ENCODE data around the gene GRIN3B.
"Not testable (repeated sequence)": the region's sequence is repeated elsewhere in the genome, so short reads cannot be mapped to it uniquely, and the experiment has no call there.

The GRIN3B gene

DNA sequence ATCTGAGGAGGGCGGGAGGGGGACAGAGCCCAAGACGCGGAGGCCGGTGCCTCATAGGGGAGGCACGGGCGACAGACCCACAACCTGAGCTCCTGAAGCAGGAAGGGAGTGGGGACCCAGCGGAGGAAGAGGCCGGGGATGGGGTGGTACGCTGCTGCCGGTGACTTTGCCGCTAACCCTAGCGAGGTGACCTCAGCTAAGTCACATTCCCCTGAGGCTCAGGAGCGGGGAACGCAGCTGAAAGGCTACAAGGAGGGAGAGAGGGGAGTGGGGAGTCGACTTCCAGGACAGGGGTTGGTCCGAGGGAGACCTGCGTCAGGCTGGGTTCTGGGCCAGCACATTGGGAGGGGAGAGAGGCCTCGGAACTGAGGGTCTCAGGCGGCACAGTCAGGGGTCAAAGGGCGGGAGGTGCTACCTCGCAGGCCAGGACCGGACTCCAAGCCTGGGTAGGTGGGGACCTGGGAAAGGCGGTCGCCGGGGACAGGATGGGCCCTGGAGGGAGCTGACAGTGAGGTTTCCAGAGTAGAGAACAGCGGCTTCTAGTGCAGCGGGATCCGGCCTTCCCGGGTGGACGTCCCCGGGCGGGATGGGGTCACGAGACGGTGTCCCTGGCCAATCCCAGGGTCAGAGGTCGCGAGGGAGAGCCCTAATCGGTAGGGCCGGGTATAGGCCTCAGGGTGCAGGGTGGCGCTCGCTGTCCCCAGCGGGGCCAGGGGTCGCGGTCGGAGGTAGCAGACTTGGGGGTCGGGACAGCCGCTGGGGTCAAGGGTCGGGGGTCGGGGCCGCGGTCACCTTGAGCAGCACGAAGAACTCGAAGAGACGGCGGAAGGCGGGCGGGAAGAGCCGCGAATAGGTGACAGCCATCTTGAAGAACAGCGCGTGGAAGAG is 20.0 kb downstream of the GRIN3B start:
- peak in 1 of 14 donors; percentile 33 for DNase-seq

DNA sequence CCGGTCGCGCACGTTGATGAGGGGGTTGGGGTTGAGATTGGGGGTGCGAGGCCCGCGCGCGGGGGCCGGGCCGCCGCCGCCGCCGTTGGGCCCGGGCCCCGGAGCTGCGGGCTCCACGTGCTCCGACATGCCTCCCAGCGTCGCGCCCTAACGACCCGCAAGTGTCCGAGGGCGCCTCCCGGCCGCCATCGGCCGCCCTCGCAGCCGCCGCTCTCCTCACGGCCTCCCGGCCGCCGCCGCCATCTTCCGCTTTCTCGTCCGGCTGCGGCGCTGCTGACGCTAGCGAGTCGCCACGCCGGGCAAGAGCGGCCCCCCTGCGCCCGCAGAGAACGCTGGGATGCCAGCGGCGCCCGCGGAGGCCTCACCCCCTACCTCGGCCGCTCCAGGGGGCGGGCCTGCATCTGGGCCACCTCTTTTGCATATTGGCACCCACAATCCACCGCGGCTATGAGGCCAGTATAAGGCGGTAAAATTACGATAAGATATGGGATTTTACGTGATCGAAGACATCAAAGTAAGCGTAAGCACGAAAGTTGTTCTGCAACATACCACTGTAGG is 20.7 kb downstream of the GRIN3B start, which contains the start of gene TMEM259:
Gene TMEM259, minus strand, starts transcription at position 256 of the 558 bp plus-strand sequence. Its CDS starts 127 bp downstream, at position 129.
- peak; percentile 57 to 96 (median 92) for DNase-seq

DNA sequence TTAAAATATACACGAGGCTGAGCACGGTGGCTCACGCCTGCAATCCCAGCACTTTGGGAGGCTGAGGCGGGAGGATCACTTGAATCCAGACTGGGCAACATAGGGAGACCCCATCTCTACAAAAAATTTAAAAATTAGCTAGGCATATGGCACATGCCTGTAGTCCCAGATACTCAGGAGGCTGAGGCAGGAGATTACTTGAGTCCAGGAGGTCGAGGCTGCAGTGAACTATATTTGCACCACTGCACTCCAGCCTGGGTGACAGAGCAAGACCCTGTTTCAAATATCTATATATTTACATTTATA is 23.6 kb downstream of the GRIN3B start:
- not testable (repeated sequence) for DNase-seq

DNA sequence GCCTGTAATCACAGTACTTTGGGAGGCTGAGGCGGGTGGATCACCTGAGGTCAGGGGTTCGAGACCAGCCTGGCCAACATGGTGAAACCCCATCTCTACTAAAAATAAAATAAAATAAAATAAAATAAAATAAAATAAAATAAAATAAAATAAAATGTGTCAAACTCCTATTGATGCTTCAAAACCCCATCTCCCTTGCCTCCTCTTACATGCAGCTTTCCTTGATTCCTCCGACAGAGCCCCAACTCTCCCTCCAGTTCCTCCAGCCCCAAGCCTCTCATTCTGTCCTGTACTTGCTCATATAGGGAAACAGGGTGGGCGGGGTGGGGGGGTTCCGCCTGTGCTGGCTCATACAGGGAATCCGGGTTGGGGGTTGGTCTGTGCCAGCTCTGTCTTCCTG is 24.9 kb downstream of the GRIN3B start:
- DNase-seq: not testable (repeated sequence)

DNA sequence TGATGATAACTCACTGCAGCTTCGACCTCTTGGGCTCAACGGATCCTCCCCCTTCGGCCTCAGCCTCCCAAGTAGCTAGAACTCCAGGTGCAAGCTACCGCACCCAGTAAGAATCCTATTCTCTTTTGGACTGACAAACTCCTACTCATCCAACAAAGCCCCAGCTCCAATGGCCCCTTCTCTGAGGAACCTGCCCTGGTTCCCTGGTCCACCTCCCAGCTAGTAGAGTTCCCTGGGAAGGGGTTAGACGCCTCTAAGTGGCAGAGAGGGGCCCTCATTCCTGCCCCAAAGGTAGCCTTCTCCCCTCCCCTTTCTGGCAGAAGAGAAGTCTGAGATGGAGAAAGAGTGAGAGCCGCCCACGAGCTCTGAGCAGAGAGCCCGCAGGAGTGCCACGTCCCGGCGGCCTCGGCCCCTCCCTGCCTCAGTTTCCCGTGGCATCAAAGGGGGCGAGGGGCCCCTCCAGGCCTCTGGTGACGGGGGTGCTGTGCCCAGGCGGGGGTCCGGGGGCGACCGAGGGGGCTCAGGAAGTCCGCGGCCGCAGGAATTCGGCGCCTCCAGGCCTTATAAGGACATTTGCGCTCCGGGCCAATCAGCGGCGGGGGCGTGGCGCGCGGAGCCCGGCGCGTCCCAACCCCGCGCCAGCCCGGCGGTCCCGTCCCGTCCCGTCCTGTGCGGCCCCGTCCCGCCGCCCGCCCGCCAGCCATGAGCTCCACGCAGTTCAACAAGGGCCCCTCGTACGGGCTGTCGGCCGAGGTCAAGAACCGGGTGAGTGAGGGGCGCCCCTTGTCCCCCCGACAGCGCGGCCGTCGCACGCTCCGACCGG is 26.0 kb downstream of the GRIN3B start, which contains the start of gene CNN2:
Gene CNN2, plus strand, starts transcription at position 649 of the 823 bp plus-strand sequence. Its CDS starts 54 bp downstream, at position 703.
- peak in 1 of 14 donors; percentile 12 for DNase-seq

DNA sequence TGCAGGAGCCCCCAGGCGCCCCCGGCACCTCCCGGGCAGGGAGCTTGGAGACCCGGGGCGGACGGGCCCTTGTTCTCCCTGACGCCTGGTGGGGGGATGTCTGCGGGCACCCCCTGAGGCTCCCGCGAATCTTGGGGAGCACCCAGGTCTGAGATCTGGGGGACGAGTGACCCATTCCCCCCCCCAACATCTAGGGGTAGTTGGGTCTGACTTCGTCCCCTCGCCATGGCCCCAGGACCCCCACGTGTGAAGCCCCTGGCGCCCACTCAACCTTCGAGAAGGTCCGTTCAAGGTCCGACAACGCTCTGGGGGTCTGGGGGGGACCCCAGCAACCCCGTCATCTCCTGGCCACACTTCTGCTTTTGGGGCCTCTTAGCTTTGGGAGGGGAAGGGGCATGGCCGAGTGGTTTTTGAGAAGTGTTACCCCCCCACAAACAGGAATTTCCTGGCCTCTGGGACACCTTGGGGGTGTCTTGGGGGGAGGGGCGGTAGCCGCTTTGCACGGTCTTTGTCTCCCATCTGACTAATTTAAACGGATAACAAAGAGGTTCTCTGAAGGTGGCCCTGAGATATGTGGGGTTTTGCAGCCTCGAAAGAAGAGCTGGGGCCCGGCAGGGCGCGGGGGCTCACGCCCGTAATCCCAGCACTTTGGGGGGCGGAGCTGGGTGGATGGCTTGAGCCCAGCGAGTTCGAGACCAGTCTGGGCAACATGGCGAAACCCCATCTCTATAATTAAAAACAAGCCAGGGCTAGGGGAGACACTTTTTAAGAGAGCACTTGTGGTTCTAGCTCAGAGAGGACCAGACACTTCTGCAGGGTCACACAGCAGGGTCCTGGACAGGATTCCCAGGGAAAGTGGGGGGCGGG is 26.8 kb downstream of the GRIN3B start:
- no peak for DNase-seq

DNA sequence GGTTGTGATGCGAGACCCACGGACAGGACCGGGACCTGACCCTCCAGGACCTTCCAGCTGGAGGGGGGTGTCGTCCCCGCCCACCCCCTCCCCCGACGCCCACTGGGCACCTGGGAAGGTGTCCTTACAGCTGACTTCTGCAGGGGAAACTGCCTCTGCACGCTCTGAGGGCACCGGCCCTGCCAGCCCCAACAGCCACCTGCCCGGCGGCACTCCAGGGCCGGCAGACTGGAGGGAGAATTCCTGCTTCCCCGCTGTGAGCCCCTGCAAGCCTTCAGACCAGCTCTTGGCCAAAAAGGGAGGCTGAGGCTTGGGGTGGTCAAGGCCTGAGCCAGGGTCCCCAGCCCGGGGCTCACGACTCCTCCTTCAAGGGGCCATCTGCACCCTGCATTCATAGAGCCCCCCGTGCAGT is 27.4 kb downstream of the GRIN3B start:
- DNase-seq: no peak

DNA sequence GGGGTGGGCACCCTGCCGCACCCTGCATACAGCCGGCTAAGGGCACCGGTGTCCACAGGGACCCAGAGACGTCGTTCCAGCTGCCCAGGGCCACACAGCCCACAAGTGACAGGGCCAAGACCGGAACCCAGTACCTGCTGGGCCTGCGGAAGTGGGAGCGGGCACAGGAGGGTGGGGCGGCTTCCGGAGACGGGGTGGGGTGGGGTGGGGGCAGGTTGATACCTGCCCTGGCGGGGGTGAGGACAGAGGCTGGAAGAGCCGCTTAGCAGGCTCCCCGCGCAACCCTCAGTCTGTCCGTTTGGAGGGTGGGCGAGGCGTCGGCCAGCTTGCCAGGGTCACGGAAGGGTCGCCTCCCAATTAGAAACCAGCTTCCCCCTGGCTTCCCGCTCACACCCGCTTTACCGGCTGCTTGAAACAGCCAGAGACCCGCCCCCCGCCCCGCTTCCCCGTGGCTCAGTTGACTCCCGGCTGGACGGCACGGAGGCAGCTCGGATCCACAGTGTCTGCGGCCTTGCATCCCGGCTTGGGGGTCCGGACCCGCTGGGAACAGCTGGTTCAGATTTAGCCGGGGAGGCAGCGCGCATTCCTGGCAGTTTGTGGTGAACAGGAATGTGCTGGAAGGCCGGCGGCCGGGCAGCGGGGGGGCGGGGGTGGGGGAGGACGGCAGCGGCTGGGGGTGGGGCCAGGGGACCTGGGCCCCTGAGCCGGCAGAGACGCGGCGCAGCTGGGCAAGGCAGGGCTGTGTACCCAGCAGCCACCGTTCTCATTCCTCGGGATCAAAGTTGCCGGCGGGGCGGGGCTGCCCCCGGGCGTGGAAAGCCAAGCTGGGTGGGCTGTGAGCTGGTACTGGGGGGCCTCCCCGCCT is 28.1 kb downstream of the GRIN3B start:
- DNase-seq: no peak

DNA sequence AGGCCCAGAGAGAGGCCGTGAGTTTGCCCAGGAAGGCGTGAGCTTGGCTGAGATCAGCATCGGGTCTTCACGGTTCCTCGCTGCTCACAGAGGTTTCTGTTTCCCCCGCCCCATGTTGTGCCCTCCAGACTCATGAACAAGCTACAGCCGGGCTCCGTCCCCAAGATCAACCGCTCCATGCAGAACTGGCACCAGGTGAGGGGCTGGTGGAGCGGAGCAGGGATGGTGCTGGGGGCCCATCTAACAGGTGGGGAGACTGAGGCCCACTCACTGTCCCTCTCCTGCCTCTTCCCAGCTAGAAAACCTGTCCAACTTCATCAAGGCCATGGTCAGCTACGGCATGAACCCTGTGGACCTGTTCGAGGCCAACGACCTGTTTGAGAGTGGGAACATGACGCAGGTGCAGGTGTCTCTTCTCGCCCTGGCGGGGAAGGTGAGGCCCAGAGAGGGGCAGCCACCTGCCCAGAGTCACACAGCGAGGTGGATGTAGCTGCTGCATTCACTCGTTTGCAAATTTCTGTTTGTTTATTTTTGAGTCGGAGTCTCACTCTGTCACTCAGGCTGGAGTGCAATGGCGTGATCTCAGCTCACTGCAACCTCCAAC is 32.1 kb downstream of the GRIN3B start:
- DNase-seq: no peak

DNA sequence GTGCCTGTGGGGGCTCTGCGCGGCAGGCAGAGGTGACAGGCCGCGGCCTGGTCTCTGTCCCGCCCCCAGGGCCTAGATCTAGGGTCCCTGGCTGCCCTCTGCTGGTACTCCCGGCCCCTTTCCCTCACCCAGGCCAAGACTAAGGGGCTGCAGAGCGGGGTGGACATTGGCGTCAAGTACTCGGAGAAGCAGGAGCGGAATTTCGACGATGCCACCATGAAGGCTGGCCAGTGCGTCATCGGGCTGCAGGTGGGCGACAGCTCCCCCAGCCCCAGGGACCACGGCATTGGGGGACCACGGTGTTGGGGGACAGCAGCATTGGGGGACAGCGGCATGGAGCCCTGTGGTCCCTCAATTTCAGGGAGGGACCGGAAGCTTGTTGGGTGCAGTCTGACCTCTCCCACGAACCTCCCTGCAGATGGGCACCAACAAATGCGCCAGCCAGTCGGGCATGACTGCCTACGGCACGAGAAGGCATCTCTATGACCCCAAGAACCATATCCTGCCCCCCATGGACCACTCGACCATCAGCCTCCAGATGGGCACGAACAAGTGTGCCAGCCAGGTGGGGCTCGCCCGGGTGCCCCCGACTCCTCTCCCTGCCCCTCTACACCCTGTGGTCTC is 35.9 kb downstream of the GRIN3B start:
- DNase-seq: no peak

DNA sequence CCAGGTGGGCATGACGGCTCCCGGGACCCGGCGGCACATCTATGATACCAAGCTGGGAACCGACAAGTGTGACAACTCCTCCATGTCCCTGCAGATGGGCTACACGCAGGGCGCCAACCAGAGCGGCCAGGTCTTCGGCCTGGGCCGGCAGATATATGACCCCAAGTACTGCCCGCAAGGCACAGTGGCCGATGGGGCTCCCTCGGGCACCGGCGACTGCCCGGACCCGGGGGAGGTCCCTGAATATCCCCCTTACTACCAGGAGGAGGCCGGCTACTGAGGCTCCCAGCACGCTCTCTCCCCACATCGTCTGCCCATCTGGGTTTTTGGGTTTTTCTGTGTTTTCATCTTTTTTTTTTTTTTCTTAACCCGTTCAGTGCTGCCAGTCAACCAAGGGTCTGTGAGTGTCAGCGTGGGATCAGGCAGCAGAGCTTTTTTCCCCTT is 37.4 kb downstream of the GRIN3B start:
- DNase-seq: no peak

DNA sequence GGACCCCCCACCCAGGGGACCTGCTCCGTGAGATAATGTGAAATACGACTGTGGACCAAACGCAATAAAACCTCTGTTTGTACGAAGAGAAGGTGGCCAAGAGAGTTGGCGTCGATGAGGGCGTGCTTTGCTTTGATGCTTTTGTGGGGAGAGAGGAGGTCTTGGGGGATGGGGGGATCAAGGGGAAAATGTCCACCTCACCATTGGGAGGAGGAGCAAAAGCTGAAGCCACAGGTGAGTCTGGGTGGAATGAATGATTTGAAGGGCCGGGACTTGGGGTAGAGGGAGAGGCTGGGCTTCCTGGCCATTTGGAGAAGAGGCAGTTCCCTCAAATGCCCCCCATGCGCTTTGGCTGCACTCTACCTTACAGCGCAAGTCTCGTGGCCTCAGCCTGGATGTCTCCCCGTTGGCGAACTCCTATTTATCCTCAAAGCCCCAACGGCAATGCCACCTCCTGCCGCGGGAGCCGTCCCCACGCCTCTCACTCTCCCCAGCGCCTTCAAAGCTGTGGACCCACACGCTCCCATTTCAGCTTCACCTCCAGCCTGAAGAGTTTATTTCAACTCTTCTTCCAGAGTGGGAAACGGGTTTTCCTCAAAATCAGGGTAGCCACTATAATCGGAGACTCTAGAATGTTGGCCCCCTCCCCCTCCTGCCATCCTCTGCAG is 38.9 kb downstream of the GRIN3B start:
- DNase-seq: no peak

DNA sequence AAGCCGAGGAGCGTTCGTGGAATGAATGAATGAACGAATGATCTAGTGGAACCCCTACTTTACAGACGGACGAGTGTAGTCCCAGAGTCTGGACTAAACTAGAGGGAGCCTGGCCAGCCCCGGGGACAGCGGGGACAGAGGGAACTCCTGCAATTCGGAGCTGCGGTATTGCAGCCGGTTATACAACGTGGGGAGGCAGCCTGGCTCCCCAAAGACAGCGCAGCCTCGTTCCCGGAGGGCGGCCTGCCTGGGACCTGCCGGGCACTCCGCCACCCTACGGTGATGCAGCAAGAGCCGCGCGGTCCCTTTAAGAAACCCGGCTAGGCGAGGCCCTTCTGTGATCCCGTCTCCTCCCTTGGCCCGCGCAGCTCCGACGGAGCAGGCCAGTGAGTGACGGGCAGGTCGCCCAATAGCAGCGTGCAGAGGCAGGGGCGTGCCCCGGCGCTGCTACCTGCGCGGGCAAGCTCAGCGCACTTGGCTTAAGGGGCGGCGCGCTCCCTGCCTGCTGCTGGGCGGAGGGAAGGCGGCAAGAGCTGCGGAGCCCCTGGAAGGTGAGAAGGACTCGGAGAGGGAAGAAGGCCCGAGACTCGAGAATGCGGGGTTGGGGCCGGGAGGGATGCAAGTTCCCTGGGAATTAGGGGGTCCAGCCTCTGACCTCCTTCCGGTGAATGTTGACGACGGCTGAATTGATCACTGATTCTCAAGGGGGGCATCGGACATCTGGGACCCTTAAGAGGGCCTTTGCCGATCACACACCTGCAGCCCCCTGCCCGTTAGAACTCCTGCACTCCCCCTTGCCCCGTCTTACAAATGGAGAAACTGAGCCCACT is 39.6 kb downstream of the GRIN3B start, which contains the start of gene ABCA7:
Gene ABCA7, plus strand, starts transcription at position 462 of the 830 bp plus-strand sequence. CDS start 1,255 bp downstream, outside the sequence.
- peak; percentile 39 to 94 (median 86) for DNase-seq

DNA sequence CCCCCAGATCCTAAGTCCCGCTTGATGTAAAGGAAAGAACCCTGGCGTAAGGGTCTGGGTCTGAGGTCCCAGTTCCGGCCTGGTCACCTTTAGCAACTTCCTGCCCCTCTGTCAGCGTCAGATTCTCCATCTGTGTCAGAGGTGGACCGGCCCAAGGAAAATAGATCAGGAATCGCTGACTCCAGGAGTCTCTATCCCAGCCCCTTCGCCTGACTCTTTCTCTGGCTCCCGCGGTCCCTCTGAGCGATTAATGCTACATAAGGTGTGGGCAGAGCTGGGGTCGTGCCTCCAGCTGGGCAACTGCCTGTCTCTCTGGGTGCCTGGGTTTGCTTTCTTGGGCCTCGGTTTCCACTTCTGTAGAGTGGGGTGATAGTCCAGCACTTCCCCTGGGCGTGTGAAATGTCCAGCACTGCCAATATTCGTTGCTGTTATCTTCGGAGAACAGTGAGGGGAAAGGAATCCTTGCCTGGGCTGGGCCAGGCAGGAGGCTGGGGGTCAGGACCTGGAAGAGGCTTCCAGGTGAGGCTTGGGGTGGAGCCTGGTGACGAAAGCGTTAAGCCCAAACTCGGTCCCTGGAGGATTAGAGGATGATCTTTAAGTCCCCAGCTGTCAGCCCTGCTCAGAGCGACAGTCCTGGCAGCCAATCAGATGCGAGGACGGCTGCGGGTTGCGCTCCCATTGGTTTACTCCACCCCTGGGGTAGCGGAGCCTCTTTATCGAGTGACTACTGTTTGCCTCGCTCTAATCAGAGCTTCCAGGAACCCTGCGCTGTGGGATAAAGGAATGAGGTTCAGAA is 40.5 kb downstream of the GRIN3B start:
- peak; percentile 22 to 88 (median 77) for DNase-seq

DNA sequence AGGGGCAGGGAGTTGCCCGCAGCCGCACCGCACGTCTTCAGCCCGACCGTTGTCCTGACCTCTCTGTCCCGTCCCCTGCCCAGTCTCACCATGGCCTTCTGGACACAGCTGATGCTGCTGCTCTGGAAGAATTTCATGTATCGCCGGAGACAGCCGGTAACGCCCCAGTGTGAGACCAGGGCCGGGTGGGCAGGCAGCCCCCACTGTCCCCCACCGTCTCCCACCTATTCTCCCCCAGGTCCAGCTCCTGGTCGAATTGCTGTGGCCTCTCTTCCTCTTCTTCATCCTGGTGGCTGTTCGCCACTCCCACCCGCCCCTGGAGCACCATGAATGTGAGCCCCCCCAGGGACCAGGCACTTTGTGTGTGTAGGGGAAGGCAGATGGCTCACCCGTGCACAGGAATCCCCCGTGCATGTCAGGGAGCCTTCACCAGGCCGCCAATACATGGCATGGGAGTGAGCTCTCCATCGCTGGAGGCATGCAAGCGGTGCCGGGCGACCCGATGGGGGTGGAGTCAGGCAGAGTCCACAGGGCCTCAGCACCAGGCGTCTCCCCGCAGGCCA is 41.1 kb downstream of the GRIN3B start:
- DNase-seq: no peak

DNA sequence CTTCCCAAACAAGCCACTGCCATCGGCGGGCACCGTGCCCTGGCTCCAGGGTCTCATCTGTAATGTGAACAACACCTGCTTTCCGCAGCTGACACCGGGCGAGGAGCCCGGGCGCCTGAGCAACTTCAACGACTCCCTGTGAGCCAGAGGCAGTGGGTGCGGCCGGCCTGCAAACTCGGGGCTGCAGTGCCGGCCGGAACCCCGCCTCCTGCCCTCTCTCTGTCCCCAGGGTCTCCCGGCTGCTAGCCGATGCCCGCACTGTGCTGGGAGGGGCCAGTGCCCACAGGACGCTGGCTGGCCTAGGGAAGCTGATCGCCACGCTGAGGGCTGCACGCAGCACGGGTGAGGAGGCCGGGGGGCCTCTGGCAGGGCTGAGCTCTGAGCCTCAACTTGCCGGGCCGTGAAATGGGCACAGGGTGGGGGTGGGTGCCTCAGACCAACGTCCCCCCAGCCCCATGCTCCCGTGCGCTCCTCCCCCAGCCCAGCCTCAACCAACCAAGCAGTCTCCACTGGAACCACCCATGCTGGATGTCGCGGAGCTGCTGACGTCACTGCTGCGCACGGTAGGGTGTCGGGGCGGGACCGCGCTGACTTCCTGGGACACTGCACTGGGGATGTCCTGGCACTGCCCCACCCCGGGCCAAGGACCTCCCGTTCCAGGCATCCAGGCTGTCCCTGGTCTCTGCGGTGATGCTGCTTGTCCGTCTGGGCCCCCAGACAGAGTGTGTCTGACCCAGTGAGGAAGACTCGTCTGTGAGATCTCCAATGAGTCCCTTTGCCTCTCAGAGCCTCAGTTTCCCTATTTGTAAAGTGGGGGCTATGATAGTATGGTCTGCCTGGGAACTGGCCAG is 41.8 kb downstream of the GRIN3B start:
- DNase-seq: no peak
